Activated naive CD8-positive, alpha-beta T cell treated with anti-CD3 and anti-CD28 coated beads, Interleukin-2, amount 10 ng/mL, durations not matched to agents 7 days and 5 days (primary cell): ENCODE measurements around the gene DNAJC25. TPM values are rescaled to one million over a fixed set of nuclear protein-coding genes. Genes with fewer than 3 reads are reported as not detected.

ENCODE experiments used
- total RNA-seq, 2 experiments: library from RNA; stranded (reverse); gene quantifications; one replicate each; pipeline ENCODE4 v1.2.3, GENCODE V29; 2021

DNAJC25 gene
- total RNA-seq, 2 experiments from 2014 or later, result 3.6 to 4.3 TPM

Other genes starting within 250 kb of the DNAJC25 start
- 10 to 100 TPM; 67.7 to 71.1 TPM for gene ECPAS, start 147.0 kb upstream of the DNAJC25 start, total RNA-seq
- gene ZNF483, start 106.2 kb upstream of the DNAJC25 start, total RNA-seq, result 1 to 10 TPM; 7.0 to 7.8 TPM
- 1 to 10 TPM in 1 of 2 experiments, under 1 TPM in 1; 0.94 to 1.2 TPM for gene PTGR1, start 31.7 kb upstream of the DNAJC25 start, total RNA-seq
- 10 to 100 TPM; 17.8 to 18.5 TPM for gene GNG10, start 30.3 kb downstream of the DNAJC25 start, total RNA-seq
- not detected for gene SHOC1, start 163.6 kb downstream of the DNAJC25 start, total RNA-seq